Ovary (tissue), 9 donors: ENCODE results near the gene SLIT1. TPM values are rescaled to one million over a fixed set of nuclear protein-coding genes. Genes with fewer than 3 reads are reported as not detected.

Experiments used
- DNase-seq, 5 donors: peaks; one replicate each; pipeline ENCODE4 v3.0.0-alpha.2; 2019 to 2020
- H3K27ac ChIP-seq, 2 donors: fragments of 200-600 bp; one replicate each; pipeline versions ENCODE4 v1.5.1 to v1.8.0; 2019 to 2022
- H3K27me3 ChIP-seq: fragments of 200-600 bp; one replicate; pipeline ENCODE4 v1.8.0; 2022
- H3K36me3 ChIP-seq: fragments of 200-600 bp; sonication (generic); one replicate; pipeline ENCODE4 v1.5.1; 2019
- H3K4me1 ChIP-seq: one replicate; pipeline ENCODE4 v1.8.1; 2013; ENCODE audit warnings: mild to moderate bottlenecking, moderate library complexity; ENCODE audit not compliant: insufficient read depth
- H3K4me3 ChIP-seq: fragments of 200-600 bp; sonication (generic); one replicate; pipeline ENCODE4 v1.5.1; 2017
- H3K9me3 ChIP-seq, 2 donors: fragments of 200-600 bp in 1 of 2; sonication (generic) in 1 of 2; one replicate each; pipeline versions ENCODE4 v1.5.1 to v1.8.1; 2013 to 2019; ENCODE audit warnings: mild to moderate bottlenecking in 1 of 2, moderate library complexity in 1 of 2
- CTCF ChIP-seq, 3 donors: fragments of 450-650 bp in 2 of 3; fragments of 200-600 bp in 1 of 3; IDR thresholded peaks; one replicate each; pipeline versions ENCODE4 v1.5.1 to v1.8.0; 2016 to 2022; ENCODE audit warnings: antibody characterized with exemption in 3 of 3, mild to moderate bottlenecking in 1 of 3
- EP300 ChIP-seq: sonication (generic); formaldehyde crosslinking; IDR thresholded peaks from one replicate; pipeline ENCODE4 v1.6.1; 2017; ENCODE audit warnings: antibody characterized with exemption
- POLR2A ChIP-seq: fragments of 450-650 bp; IDR thresholded peaks from one replicate; pipeline ENCODE4 v1.6.1; 2017; ENCODE audit warnings: antibody characterized with exemption, mild to moderate bottlenecking, moderate library complexity
- WGBS, 3 donors: extraction: QIAGEN DNeasy Blood & Tissue Kit in 1 of 3; methylation state at CpG; one replicate each; pipeline versions ENCODE4 v1.1.5 to v1.1.7; 2013 to 2017; 5-methylcytosine and 5-hydroxymethylcytosine counted together
- intact Hi-C, 4 donors: fragments of 100-400 bp; cut with DNase I; formaldehyde crosslinking; loops; one replicate each; pipeline versions ENCODE4 v1.11.0 to v1.15.1; 2022 to 2023
- polyA plus RNA-seq, 2 donors: library from polyadenylated mRNA; stranded (reverse); fragments of 200-250 nt in 1 of 2; fragments of 350-450 nt in 1 of 2; fragmentation: Illumina TruSeq in 1 of 2; extraction: RNeasy Lipid Tissue Mini Kit (QIAGEN cat#74804) in 1 of 2; gene quantifications; one replicate each; pipeline ENCODE4 v1.2.3, GENCODE V29; 2013 to 2014
- total RNA-seq, 7 donors: library from RNA; depleted of rRNA in 2 of 7; stranded (reverse); fragments of >200 nt in 2 of 7; fragmentation: NEBNext Ultra II Directional in 3 of 7; extraction: Animal tissue kit (Norgen Biotek cat#: 25700) in 3 of 7; gene quantifications; one replicate each; pipeline versions ENCODE4 v1.1.0 to v1.2.4, GENCODE V29; 2016 to 2023
- donor health status: DM: no; HTN: no; CAD: no; lungs with moderate emphysema.
- donor health status: DM: no; HTN: no; CAD: no.
- donor health status: Bipolar disorder and iron deficiency.
- donor health status: DM: yes; HTN: yes; CAD: no.
- donor health status: DM: no; HTN: no; CAD: no.
- donor health status: DM: yes; HTN: yes; CAD: no.

The SLIT1 gene
- total and polyA plus RNA-seq, 9 donors = under 0.01 to 0.62 (median 0.25) TPM

GRCh38 chr10:97039538-97040247 is 146.1 kb downstream of the SLIT1 start:
- Histone ChIP-seq H3K27me3 (no peaks in the 10 kb centered on the region), H3K36me3 (no peaks in the 10 kb centered on the region), H3K4me1 (peaks cover 1% of the 10 kb centered on the region), H3K27ac (no peak overlapping the region), H3K9me3 (peaks cover 0 to under 1% of the 10 kb centered on the region in 2 donors), H3K4me3 (no peak overlapping the region)
- TF ChIP-seq CTCF (IDR thresholded peaks at IDR 0.05) = no peak
- TF ChIP-seq POLR2A = no peak
- TF ChIP-seq EP300 = no peak
- 88 to 89% (median 89%) methylated on average over 14 to 16 of the region's 16 CpGs for WGBS, 3 donors
- DNase-seq = no peak
- intact Hi-C loops = loop anchor here in 1 of 4 donors (10.0 kb wide), 3 partner anchors 205 to 645 kb away; partner anchors contain the start of gene LCOR

GRCh38 chr10:97038688-97039087 is 147.1 kb downstream of the SLIT1 start:
- no peak for DNase-seq
- Histone ChIP-seq H3K9me3 (no peaks in the 10 kb centered on the region), H3K27me3 (no peaks in the 10 kb centered on the region), H3K4me3 (no peak overlapping the region), H3K27ac (no peak overlapping the region), H3K36me3 (no peaks in the 10 kb centered on the region), H3K4me1 (peaks cover 1% of the 10 kb centered on the region)
- no peak for TF ChIP-seq POLR2A
- no peak for TF ChIP-seq CTCF (IDR thresholded peaks at IDR 0.05)
- TF ChIP-seq EP300 = no peak
- 89 to 96% (median 93%) methylated on average over 7 of the region's 7 CpGs for WGBS, 3 donors
- intact Hi-C loops = loop anchor here in 1 of 4 donors (10.0 kb wide), 3 partner anchors 204 to 644 kb away; partner anchors contain the start of gene LCOR

GRCh38 chr10:97037365-97038361 is 148.1 kb downstream of the SLIT1 start:
- H3K9me3 ChIP-seq = no peaks in the 10 kb centered on the region
- WGBS, 3 donors = 22 to 25% (median 23%) methylated on average over 30 of the region's 30 CpGs
- peaks cover 1% of the 10 kb centered on the region for H3K4me1 ChIP-seq
- peak; percentile 72 to 83 (median 80) for DNase-seq
- TF ChIP-seq EP300 = no peak
- no peak for TF ChIP-seq POLR2A
- TF ChIP-seq CTCF (IDR thresholded peaks at IDR 0.05) = peak; percentile 57 to 83 (median 76)
- H3K36me3 ChIP-seq = no peaks in the 10 kb centered on the region
- intact Hi-C loops = loop anchor here in 1 of 4 donors (10.0 kb wide), 3 partner anchors 203 to 643 kb away; partner anchors contain the start of gene LCOR
- H3K27me3 ChIP-seq = no peaks in the 10 kb centered on the region
- no peak overlapping the region for H3K27ac ChIP-seq
- H3K4me3 ChIP-seq = peak overlapping the region; percentile 17
